ENCODE measurements around the gene FOXO1. TPM values are rescaled to one million over a fixed set of nuclear protein-coding genes. Genes with fewer than 3 reads are reported as not detected.

The FOXO1 gene
- total RNA-seq, 2 donors from 2014 or later = 32.0 to 48.9 TPM

DNA sequence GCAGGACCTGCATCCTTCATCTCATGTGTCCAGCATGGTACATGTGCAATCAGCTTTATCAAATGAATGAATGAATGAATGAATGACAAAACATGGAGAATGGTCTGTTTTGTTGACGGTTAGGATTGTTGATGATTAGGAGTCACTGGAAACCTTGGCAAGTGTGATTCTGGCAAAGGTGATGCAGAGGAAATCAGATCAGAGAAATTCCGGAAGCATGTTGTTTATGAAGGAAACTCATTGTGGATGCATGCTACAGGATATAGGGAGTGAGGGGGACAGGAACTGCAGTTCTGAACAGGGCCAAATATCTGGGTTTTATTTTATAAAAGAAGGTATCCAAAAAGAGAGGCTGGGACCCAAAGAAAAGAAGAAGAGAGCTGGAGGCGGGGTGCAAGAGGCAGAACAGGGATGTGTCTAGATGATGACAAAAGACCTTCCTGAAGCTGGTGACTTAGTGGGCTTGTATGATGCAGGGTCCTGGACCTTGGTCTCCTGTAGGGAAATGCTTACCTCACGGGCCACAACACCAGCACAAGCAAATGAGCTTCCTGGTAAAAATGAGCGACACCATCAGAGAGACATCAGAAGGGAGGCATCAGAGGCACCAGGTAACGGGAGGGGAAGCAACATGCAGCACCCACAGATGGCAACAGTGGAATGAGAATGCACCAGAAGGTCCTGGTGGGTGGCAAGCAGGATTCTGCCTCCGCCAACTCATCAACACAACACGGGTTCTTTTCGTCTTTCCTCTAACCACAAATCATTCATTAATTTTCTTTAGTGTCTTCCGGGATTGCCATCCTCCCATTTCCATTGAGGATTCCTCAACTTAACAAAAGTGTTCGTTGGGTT lies 159.6 kb downstream of the FOXO1 start:
- no peaks in the 10 kb centered on the region for H3K27me3 Mint-ChIP-seq
- no peaks in the 10 kb centered on the region for H3K36me3 Mint-ChIP-seq (ENCODE audit: low read depth)
- H3K27ac Mint-ChIP-seq = no peak overlapping the region
- no peak overlapping the region for H3K4me3 Mint-ChIP-seq
- ATAC-seq (replicated peaks) = no peak
- H3K9me3 Mint-ChIP-seq = no peaks in the 10 kb centered on the region
- H3K4me1 Mint-ChIP-seq = no peaks in the 10 kb centered on the region

Other genes with a start within 250 kb of the FOXO1 start
- 10 to 100 TPM; 39.8 to 41.8 TPM for gene MRPS31, start 104.5 kb upstream of the FOXO1 start, total RNA-seq
- 10 to 100 TPM; 12.9 to 21.4 TPM for gene SLC25A15, start 123.0 kb upstream of the FOXO1 start, total RNA-seq

Measured in activated T-helper 17 cell treated with anti-CD3 and anti-CD28 coated beads, Interleukin-2, amount 50 U/mL, for 72 hours (primary cell).